D721Med (cell line): ENCODE data around the gene TTC3.

Experiments used
- DNase-seq: peaks from one replicate; pipeline ENCODE4 v3.0.0; 2011; ENCODE audit warnings: low spot score; ENCODE audit not compliant: insufficient read length
- FAIRE-seq: peaks from 2 replicates; lab custom pipeline; 2011; peaks lifted over from hg19 to GRCh38; lab: Jason Lieb, UNC
- TF ChIP-seq, protein P1 (sequence below): IDR thresholded peaks from 2 replicates; pipeline ENCODE4 v1.5.1; 2012; ENCODE audit warnings: mild to moderate bottlenecking, control low read depth; ENCODE audit not compliant: insufficient read depth; ENCODE audit errors: missing control alignments

Gene TTC3

DNA sequence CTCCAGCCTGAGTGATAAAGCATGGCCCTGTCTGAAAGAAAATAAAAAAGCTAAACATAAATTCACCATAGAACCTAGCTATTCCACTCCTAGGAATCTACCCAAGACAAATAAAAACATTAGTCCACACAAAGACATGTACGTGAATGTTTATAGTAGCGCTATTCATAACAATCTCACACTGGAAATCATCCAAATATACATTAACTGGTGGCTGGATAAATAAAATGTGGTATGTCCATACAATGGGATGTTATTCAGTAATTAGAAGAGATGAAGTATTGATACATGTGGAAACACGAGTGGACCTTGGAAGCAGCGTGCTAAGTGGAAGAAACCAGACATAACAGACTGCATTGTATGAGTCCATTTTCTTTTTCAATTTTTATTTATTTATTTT, 36.9 kb upstream of the TTC3 start:
- TF ChIP-seq, protein P1, sequence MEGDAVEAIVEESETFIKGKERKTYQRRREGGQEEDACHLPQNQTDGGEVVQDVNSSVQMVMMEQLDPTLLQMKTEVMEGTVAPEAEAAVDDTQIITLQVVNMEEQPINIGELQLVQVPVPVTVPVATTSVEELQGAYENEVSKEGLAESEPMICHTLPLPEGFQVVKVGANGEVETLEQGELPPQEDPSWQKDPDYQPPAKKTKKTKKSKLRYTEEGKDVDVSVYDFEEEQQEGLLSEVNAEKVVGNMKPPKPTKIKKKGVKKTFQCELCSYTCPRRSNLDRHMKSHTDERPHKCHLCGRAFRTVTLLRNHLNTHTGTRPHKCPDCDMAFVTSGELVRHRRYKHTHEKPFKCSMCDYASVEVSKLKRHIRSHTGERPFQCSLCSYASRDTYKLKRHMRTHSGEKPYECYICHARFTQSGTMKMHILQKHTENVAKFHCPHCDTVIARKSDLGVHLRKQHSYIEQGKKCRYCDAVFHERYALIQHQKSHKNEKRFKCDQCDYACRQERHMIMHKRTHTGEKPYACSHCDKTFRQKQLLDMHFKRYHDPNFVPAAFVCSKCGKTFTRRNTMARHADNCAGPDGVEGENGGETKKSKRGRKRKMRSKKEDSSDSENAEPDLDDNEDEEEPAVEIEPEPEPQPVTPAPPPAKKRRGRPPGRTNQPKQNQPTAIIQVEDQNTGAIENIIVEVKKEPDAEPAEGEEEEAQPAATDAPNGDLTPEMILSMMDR = no peak
- DNase-seq (no peak), FAIRE-seq (no peak)

DNA sequence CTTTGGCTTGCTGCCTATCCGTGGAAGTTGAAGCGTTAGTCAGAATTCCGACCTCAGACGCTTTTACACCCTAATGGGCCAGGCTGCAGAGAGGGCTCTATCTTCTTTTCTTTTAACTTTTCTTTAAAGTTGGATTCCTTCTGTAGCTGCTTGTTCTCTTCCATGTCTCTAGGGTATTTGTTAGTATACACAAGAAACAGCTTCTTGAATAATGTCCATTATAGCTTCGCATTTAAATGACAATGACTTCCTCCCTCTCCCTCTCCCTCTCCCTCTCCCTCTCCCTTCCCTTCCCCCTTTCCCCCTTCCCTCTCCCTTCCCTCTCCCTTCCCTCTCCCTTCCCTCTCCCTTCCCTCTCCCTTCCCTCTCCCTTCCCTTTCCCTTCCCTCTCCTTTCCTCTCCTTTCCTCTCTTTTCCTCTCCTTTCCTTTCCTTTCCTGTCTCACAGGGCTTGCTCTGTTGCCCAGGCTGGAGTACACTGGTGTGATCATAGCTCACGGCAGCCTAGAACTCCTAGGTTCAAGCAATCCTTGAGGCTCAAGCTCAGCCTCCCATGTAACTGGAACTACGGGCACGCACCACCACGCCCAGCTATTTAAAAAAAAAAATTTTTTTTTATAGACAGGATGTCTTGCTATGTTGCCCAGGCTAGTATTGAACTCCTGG, 33.5 kb upstream of the TTC3 start:
- TF ChIP-seq, protein P1 = no peak
- no peak for DNase-seq
- FAIRE-seq = no peak

DNA sequence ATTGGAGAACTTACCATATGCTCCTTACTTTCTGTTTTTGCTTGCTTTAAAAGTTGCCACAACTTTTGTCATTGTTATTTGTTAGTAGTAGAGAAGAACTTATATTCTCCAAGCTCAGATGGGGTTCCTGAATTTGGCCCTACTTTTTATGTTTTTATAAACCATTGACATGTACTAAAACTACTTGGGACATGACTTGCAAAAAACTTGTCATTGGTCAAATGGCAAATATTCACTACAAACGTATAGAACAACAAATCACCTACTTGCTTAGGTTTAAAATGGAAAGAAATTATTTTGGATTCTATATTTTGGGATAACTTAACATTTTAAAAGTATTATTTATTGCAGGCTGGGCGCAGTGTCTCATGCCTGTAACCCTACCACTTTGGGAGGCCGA, 32.8 kb upstream of the TTC3 start:
- DNase-seq (no peak), FAIRE-seq (no peak)
- TF ChIP-seq, protein P1 = no peak

DNA sequence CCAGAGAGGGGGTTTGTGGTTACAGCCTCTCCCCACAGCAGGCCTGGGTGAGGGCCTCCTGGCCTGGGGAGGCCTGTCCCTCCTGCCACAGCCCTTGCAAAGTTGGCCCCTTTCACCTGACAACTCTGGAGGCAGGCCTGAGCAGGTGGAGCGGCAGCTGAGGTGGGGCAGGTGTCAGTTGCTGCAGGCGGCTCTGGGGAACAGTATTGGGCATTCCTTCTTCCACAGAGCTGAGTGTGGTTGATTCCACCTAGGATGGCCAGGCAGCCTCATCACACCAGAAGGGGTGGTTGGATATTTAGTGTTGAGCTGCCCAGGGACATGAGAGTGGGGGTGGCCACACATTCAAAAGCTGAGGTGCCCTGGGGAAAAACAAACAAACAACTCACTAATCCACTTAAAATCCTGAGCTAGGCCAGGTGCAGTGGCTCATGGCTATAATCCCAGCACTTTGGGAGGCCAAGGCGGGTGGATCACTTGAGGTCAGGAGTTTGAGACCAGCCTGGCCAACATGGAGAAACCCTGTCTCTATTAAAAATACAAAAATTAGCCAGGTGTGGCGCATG, 31.3 kb upstream of the TTC3 start:
- FAIRE-seq (no peak), DNase-seq (no peak)
- TF ChIP-seq, protein P1 = no peak

DNA sequence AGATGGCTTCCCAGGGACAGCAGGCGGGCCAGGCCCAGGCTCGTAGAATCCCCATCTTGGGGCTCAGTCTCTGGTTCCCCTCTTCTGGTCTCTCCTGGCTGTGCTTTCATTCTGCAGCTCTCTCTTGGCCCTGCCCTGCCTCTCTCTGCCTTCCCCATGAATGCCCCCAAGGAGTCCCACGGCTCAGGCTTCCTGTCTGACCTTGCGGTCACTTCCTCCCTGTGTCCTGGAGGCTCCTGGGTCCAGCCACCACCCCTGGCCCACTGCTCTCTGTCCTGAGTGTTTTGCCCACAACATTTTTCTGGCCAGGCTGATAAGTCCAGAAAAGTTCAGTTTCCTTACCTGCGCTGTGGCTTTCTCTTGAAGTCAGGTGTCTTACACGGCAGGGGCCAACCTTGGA, 29.2 kb upstream of the TTC3 start:
- FAIRE-seq (no peak), DNase-seq (no peak)
- TF ChIP-seq, protein P1 = no peak

DNA sequence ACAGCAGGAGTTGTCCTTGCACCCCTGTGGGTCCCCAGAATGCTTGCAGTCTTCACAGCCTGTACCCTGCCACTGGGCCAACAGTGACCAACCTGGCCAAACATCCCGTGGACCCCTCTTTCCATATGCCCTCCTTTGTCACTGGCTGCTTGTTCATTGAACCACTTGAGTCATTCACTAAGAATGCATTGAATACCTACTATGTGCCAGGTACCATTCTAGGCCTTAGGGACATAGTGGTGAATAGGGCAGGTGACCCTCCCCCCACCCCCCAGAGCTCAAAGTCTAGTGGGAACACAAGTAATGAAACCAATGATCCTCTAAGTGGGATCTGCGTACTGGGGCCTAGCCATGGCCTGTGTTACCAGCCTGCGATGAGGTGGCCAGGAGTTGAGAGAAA, 28.4 kb upstream of the TTC3 start:
- FAIRE-seq = no peak

More for the DNA sequence above, 28.4 kb upstream of the TTC3 start:
- no peak for DNase-seq
- TF ChIP-seq, protein P1 = no peak
